Measurements from ENCODE around the gene AUNIP.

Gene AUNIP

GRCh38 chr1:25804964-25805862 lies 54.0 kb downstream of the AUNIP start:
- H3K4me3 ChIP-seq (ENCODE audit: low read length in 2 of 2), result no peak overlapping the region
- peaks cover 12 to 14% of the 10 kb centered on the region in 2 donors for H3K4me1 ChIP-seq (ENCODE audit: control insufficient read depth in 2 of 2, insufficient read depth in 2 of 2, low read length in 2 of 2)

GRCh38 chr1:25804244-25804963 lies 54.9 kb downstream of the AUNIP start:
- Histone ChIP-seq H3K27ac (ENCODE audit: low read depth in 2 of 2, low read length in 2 of 2) (no peak overlapping the region), H3K4me3 (ENCODE audit: low read length in 2 of 2) (no peak overlapping the region), H3K9me3 (ENCODE audit: control insufficient read depth in 2 of 2, low read length in 2 of 2) (no peaks in the 10 kb centered on the region), H3K36me3 (ENCODE audit: control insufficient read depth in 2 of 2, insufficient read depth in 2 of 2, low read length in 2 of 2) (peaks cover 3 to 5% of the 10 kb centered on the region in 2 donors), H3K4me1 (ENCODE audit: control insufficient read depth in 2 of 2, insufficient read depth in 2 of 2, low read length in 2 of 2) (peaks cover 17% of the 10 kb centered on the region in 2 donors), H3K27me3 (ENCODE audit: control insufficient read depth in 2 of 2, insufficient read depth in 2 of 2, low read length in 2 of 2) (peaks cover 0 to 2% of the 10 kb centered on the region in 2 donors), H3K9ac (ENCODE audit: low read depth in 1 of 2, low read length in 2 of 2) (no peak overlapping the region)

More at GRCh38 chr1:25804964-25805862, 54.0 kb downstream of the AUNIP start:
- no peaks in the 10 kb centered on the region for H3K9me3 ChIP-seq (ENCODE audit: control insufficient read depth in 2 of 2, low read length in 2 of 2)
- H3K9ac ChIP-seq (ENCODE audit: low read depth in 1 of 2, low read length in 2 of 2), result no peak overlapping the region
- peaks cover 0 to 2% of the 10 kb centered on the region in 2 donors for H3K27me3 ChIP-seq (ENCODE audit: control insufficient read depth in 2 of 2, insufficient read depth in 2 of 2, low read length in 2 of 2)
- H3K36me3 ChIP-seq (ENCODE audit: control insufficient read depth in 2 of 2, insufficient read depth in 2 of 2, low read length in 2 of 2), result peaks cover 3 to 5% of the 10 kb centered on the region in 2 donors
- no peak overlapping the region for H3K27ac ChIP-seq (ENCODE audit: low read depth in 2 of 2, low read length in 2 of 2)

GRCh38 chr1:25803368-25803767 lies 55.9 kb downstream of the AUNIP start:
- H3K9me3 ChIP-seq (ENCODE audit: control insufficient read depth in 2 of 2, low read length in 2 of 2), result no peaks in the 10 kb centered on the region
- no peak overlapping the region for H3K4me3 ChIP-seq (ENCODE audit: low read length in 2 of 2)
- no peak overlapping the region for H3K27ac ChIP-seq (ENCODE audit: low read depth in 2 of 2, low read length in 2 of 2)
- H3K36me3 ChIP-seq (ENCODE audit: control insufficient read depth in 2 of 2, insufficient read depth in 2 of 2, low read length in 2 of 2), result peaks cover 3 to 5% of the 10 kb centered on the region in 2 donors
- peaks cover 0 to 2% of the 10 kb centered on the region in 2 donors for H3K27me3 ChIP-seq (ENCODE audit: control insufficient read depth in 2 of 2, insufficient read depth in 2 of 2, low read length in 2 of 2)
- H3K4me1 ChIP-seq (ENCODE audit: control insufficient read depth in 2 of 2, insufficient read depth in 2 of 2, low read length in 2 of 2), result peaks cover 17 to 18% of the 10 kb centered on the region in 2 donors
- H3K9ac ChIP-seq (ENCODE audit: low read depth in 1 of 2, low read length in 2 of 2), result no peak overlapping the region

GRCh38 chr1:25802915-25803314 lies 56.3 kb downstream of the AUNIP start:
- Histone ChIP-seq H3K9me3 (ENCODE audit: control insufficient read depth in 2 of 2, low read length in 2 of 2) (no peaks in the 10 kb centered on the region), H3K27me3 (ENCODE audit: control insufficient read depth in 2 of 2, insufficient read depth in 2 of 2, low read length in 2 of 2) (peaks cover 0 to 2% of the 10 kb centered on the region in 2 donors), H3K9ac (ENCODE audit: low read depth in 1 of 2, low read length in 2 of 2) (no peak overlapping the region), H3K27ac (ENCODE audit: low read depth in 2 of 2, low read length in 2 of 2) (no peak overlapping the region), H3K36me3 (ENCODE audit: control insufficient read depth in 2 of 2, insufficient read depth in 2 of 2, low read length in 2 of 2) (peaks cover 3 to 5% of the 10 kb centered on the region in 2 donors), H3K4me1 (ENCODE audit: control insufficient read depth in 2 of 2, insufficient read depth in 2 of 2, low read length in 2 of 2) (peaks cover 16 to 18% of the 10 kb centered on the region in 2 donors), H3K4me3 (ENCODE audit: low read length in 2 of 2) (no peak overlapping the region)

GRCh38 chr1:25800703-25801377 lies 58.4 kb downstream of the AUNIP start:
- Histone ChIP-seq H3K27me3 (ENCODE audit: control insufficient read depth in 2 of 2, insufficient read depth in 2 of 2, low read length in 2 of 2) (peaks cover 0 to 2% of the 10 kb centered on the region in 2 donors), H3K4me1 (ENCODE audit: control insufficient read depth in 2 of 2, insufficient read depth in 2 of 2, low read length in 2 of 2) (peaks cover 11 to 16% of the 10 kb centered on the region in 2 donors), H3K27ac (ENCODE audit: low read depth in 2 of 2, low read length in 2 of 2) (no peak overlapping the region), H3K4me3 (ENCODE audit: low read length in 2 of 2) (peak overlapping the region; percentile 66 to 77), H3K36me3 (ENCODE audit: control insufficient read depth in 2 of 2, insufficient read depth in 2 of 2, low read length in 2 of 2) (peaks cover 0 to 3% of the 10 kb centered on the region in 2 donors), H3K9me3 (ENCODE audit: control insufficient read depth in 2 of 2, low read length in 2 of 2) (no peaks in the 10 kb centered on the region), H3K9ac (ENCODE audit: low read depth in 1 of 2, low read length in 2 of 2) (peak overlapping the region; percentile 65 to 68)

- peaks cover 11 to 16% of the 10 kb centered on the region in 2 donors for H3K4me1 ChIP-seq (ENCODE audit: control insufficient read depth in 2 of 2, insufficient read depth in 2 of 2, low read length in 2 of 2)
- H3K36me3 ChIP-seq (ENCODE audit: control insufficient read depth in 2 of 2, insufficient read depth in 2 of 2, low read length in 2 of 2), result peaks cover 0 to under 1% of the 10 kb centered on the region in 2 donors
- H3K27me3 ChIP-seq (ENCODE audit: control insufficient read depth in 2 of 2, insufficient read depth in 2 of 2, low read length in 2 of 2), result peaks cover 0 to 2% of the 10 kb centered on the region in 2 donors
- H3K27ac ChIP-seq (ENCODE audit: low read depth in 2 of 2, low read length in 2 of 2), result peak within 1 kb of the TSS; percentile 38 to 43
- peak within 1 kb of the TSS; percentile 65 to 68 for H3K9ac ChIP-seq (ENCODE audit: low read depth in 1 of 2, low read length in 2 of 2)
- no peaks in the 10 kb centered on the region for H3K9me3 ChIP-seq (ENCODE audit: control insufficient read depth in 2 of 2, low read length in 2 of 2)
- peak within 1 kb of the TSS; percentile 66 to 77 for H3K4me3 ChIP-seq (ENCODE audit: low read length in 2 of 2)
These were observed 59.1 kb downstream of the AUNIP start, which contains the start of gene SELENON for GRCh38 chr1:25799935-25800702. TSS of gene SELENON (plus strand) at chr1:25800193. CDS start at chr1:25800231, 38 bp downstream.

GRCh38 chr1:25799352-25799934 lies 59.8 kb downstream of the AUNIP start:
- no peaks in the 10 kb centered on the region for H3K36me3 ChIP-seq (ENCODE audit: control insufficient read depth in 2 of 2, insufficient read depth in 2 of 2, low read length in 2 of 2)
- peak overlapping the region; percentile 59 to 63 for H3K4me3 ChIP-seq (ENCODE audit: low read length in 2 of 2)
- H3K4me1 ChIP-seq (ENCODE audit: control insufficient read depth in 2 of 2, insufficient read depth in 2 of 2, low read length in 2 of 2), result peaks cover 11 to 16% of the 10 kb centered on the region in 2 donors
- H3K9me3 ChIP-seq (ENCODE audit: control insufficient read depth in 2 of 2, low read length in 2 of 2), result no peaks in the 10 kb centered on the region
- peaks cover 0 to 2% of the 10 kb centered on the region in 2 donors for H3K27me3 ChIP-seq (ENCODE audit: control insufficient read depth in 2 of 2, insufficient read depth in 2 of 2, low read length in 2 of 2)
- peak overlapping the region; percentile 38 to 43 for H3K27ac ChIP-seq (ENCODE audit: low read depth in 2 of 2, low read length in 2 of 2)
- peak overlapping the region; percentile 60 to 68 for H3K9ac ChIP-seq (ENCODE audit: low read depth in 1 of 2, low read length in 2 of 2)

GRCh38 chr1:25798666-25799351 lies 60.4 kb downstream of the AUNIP start:
- Histone ChIP-seq H3K27ac (ENCODE audit: low read depth in 2 of 2, low read length in 2 of 2) (no peak overlapping the region), H3K4me1 (ENCODE audit: control insufficient read depth in 2 of 2, insufficient read depth in 2 of 2, low read length in 2 of 2) (peaks cover 11 to 16% of the 10 kb centered on the region in 2 donors), H3K9ac (ENCODE audit: low read depth in 1 of 2, low read length in 2 of 2) (no peak overlapping the region), H3K4me3 (ENCODE audit: low read length in 2 of 2) (no peak overlapping the region), H3K9me3 (ENCODE audit: control insufficient read depth in 2 of 2, low read length in 2 of 2) (no peaks in the 10 kb centered on the region), H3K36me3 (ENCODE audit: control insufficient read depth in 2 of 2, insufficient read depth in 2 of 2, low read length in 2 of 2) (no peaks in the 10 kb centered on the region), H3K27me3 (ENCODE audit: control insufficient read depth in 2 of 2, insufficient read depth in 2 of 2, low read length in 2 of 2) (peaks cover 0 to 2% of the 10 kb centered on the region in 2 donors)

All from mucosa of rectum (tissue), 2 donors.